CD4-positive, alpha-beta T cell treated with Interleukin-1 beta for 1 hour (primary cell): Measurements from ENCODE around the gene CPLX3.

Experiments used
- DNase-seq, 2 donors: peaks; one replicate each; pipeline ENCODE4 v3.0.0-alpha.2; 2020 to 2022

The CPLX3 gene

DNA sequence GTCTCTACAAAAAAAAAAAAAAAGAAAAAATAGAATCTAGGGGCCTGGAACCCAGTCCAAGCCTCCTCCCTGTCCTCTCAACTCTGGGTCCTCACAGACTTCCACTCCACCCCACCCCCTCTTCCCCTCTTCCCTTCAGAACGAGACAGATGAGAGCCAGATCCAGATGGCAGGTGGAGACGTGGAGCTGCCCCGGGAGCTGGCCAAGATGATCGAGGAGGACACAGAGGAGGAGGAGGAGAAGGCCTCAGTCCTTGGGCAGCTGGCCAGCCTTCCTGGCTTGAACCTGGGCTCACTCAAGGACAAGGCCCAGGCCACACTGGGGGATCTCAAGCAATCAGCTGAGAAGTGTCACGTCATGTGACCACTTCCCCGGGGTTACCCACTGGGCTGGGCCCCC, 3.6 kb downstream of the CPLX3 start:
- DNase-seq = no peak

GRCh38 chr15:74830868-74831267, 4.4 kb downstream of the CPLX3 start:
- DNase-seq = no peak

DNA sequence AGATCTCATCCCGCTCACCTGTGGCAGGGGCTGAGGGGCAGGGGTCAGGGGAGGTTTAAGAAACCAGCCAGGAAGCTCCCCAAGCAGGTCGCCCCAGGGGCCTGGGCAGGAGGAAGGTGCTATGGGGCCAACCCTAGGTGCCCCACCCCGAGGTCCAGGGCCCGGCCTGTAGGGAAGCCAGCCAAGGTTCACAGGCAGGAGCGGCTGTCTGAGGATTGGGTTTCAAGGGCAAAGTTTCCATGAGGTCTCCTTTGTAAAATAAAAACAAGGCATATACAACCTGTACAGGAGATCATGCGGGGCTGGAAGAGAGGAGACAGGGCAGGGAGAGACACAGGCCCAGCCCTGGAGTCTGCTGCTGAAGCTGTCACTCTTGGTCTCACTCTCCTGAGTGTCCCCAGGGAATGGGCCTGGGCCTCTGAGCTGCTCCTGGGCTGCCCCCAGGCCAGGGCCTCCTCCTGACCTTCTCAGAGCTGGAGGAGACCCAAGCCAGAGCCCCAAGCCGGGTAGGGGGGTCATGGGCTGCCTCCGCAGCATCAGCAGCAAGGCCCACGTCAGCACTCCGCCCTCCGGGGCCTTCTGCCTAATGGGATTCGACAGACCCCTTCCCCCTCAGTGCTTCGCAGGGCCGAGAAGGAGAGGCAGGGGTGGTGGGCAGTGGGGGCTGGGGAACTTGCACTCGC, 5.5 kb downstream of the CPLX3 start:
- no peak for DNase-seq

DNA sequence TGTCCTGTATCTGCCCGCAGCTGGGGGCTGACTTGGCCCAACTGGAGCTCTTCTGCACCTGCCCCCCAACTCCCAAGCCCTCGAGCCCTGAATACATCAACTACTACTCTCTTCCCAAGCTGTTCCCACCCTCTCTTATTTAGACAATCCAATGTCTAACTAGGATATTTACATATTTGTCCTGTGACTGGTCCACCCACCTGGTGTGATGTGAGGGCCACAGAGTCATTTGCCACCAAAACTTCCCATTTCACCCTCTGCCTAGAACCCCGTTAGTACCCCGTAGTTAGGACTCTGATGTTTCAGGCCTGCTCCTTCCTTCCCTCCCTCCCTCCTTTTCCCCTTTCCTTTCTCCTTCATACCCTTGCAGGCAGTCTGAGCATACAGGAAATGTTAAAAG, 6.4 kb downstream of the CPLX3 start:
- no peak for DNase-seq

- DNase-seq = no peak
Measured at GRCh38 chr15:74833376-74834107, 7.1 kb downstream of the CPLX3 start.

GRCh38 chr15:74835312-74835823, 8.9 kb downstream of the CPLX3 start:
- DNase-seq = peak; percentile 34 to 49

DNA sequence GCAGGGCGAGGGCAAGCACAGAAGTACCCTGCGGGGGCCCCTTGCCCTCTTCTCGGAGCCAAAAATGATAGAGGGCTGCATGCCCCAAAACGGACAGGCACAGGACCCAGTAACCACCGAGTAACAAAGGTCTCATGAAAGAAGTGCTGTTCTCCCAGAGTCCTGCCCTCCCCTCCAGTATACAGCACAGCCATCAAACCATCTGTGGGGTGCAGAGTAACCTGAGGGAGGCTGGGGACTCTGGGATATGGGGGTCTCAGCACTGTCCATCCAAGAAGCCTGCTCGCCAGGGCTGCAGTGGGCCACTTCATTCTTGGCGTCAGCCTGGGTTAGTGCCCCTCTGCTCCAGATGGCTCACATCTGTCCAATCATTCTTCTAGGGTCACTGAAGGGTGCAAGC, 10.4 kb downstream of the CPLX3 start:
- no peak for DNase-seq

DNA sequence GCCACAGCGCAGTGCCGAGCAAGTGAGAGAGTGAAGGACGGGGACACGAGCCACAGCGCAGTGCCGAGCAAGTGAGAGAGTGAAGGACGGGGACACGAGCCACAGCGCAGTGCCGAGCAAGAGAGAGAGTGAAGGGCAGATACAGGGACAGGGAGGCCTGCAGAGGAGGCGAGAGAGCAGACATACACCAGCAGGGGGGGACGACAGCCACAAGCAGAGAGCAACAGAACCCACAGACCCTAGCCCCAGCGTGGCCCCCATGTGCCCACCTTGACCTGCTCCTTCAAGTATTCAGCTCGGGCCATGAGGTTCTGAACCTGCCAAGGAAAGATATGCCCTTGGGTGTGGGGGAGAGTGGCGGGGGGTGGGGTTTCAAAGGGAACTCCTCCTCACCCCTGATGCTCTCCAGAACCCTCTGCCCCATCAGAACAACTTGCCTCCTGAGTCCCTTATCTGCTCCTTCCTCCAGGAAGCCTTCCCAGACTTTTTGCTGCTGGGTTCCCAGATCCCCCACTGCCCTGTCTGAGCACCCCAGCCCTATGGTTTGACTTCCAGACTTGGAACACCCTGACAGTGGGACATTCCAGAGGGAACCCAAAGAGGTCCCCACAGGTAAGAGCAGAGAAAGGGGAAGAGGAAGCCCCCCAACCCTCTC, 11.2 kb downstream of the CPLX3 start:
- no peak for DNase-seq

GRCh38 chr15:74838137-74838516, 11.7 kb downstream of the CPLX3 start:
- no peak for DNase-seq

DNA sequence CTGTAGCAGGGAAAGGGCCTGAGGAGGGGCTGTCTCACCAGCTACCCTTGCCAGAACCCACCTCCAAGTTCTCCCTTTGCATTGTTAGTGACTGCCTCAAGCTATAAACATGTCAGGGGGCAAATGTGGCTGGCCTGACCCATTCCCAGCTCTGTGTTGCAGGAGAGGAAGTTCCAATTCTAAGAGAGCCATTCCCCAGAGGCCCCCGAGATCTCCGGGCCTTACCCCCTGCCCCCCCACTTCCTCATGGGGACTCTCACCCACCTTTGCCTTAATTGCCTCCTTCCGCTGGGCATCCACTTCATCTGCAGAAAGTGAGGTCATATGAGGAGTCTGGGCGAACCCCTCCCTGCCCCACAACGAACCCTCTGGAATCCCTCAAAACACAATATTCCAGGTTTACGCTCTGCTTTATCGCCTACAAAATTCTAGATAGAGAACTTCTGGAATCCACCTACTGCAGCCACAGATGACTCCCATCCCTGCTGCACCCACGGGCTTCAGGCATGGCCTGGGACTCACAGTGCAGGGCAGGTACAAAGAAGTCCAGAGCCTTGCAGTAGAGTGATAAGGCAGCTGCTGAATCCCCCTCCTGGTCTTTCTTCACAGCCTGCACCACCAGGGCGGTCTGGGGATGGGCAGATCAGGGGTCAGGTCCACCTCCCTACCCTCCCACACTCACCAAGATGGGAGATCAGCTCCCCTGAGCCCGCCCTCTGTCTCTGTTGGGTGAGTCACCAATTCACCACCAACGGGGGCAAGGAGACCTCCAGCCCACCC, 12.5 kb downstream of the CPLX3 start:
- DNase-seq = no peak

DNA sequence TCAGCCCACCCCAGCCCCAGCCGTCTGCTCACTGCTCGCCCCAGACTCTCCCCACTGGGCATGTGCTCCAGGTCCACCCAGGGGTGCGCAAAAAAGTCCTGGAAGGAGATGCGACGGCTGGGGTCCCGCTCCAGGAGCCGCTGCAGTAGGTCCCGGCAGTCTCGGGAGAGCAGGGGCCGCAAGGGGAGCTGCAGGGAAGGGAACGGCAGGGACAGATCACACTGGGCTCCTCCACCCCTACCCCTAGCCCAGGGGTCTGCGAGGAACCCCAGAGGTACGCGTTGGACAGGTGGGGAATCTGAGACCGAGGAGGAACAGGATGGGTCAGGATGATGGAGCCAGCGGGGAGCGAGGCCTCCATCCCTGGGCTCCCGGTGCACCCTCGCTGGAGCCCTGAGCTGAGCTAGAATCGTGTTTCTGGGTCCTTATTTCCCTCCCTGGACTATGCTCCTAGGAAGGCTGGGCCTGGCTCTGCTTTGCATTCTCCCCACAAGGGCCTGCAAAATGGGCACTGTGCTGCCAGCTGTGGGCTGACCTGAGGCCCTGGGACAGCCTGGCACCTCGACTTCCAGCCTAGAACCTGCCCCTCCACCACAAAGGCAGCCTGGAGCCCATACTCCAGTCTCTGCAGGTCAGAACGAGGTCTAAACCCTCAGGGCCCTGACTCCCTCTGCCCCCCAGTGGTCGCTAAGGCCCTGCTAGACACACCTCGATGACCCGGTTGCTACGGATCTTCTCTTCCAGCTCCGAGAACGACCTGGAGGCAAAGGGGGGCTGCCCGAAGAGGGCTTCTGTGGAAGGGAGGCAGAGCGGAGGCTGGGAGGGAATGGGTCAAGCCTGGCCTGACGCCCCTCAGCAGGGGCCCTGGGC, 13.3 kb downstream of the CPLX3 start:
- no peak for DNase-seq

DNA sequence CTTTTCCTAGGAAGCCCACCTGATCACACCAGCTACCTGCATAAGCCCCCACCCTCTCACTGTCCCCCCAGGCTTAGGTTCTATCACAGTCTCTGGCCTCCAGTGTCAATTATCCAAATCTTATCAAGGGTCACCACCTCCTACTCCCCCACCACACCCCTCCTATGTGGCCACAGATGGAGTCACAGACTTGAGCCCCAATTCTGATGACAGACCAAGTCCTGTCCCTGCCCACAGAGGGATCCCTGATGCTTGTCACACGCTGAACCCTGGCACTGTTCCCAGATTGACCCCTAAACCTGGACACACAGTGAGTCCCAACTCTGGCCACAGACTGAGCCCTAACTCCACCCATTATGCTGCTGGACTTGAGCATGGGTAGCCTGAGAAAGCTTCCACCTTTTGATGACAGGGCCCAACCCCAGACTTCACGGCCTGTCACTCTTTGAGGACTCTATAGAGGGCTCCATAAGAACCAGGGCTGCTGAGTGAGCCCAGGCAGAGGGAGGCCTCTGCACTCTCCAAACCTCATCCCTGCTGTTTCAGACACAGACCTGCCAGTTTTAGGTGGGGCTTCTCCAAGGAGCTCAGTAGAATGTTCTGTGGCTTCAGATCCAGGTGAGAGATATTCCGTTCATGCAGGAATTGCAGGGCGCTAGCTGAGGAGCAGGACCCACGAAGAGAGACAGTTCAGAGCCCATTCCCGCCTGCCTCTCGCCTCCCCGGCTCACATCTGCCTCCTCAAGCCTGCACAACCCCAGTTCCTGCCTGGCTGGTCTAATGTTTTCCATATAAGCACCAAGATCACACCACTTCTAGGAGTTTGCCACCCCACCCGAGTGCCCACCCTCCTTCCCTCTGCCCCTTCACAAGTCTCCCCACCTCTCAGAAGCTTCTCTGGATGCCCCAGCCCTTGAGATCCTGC, 14.7 kb downstream of the CPLX3 start:
- no peak for DNase-seq

GRCh38 chr15:74841891-74842373, 15.5 kb downstream of the CPLX3 start:
- no peak for DNase-seq

GRCh38 chr15:74842581-74843444, 16.4 kb downstream of the CPLX3 start, which contains the start of gene ULK3:
TSS of gene ULK3 (minus strand) at chr15:74843156. CDS start at chr15:74843105, 51 bp downstream.
- DNase-seq = peak; percentile 92 to 93

DNA sequence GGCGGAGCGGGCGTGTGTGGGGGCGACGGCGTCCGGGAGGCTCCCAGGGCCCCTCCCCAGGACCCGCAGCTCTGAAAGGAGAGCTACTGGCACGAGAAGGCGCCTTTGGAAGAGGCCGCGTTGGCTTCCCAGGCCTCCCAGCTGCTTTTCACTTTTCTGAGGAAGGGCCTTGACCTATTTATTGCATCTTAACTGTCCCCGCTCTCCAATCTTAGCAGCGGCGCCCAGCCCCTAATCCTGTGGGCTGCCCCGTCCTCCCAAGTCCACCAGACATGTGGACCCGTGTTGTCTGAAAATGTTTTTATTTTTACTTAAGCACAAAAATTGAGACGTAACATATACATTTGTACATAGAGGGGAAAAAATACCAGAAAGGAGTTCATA, 17.0 kb downstream of the CPLX3 start:
- DNase-seq = no peak

DNA sequence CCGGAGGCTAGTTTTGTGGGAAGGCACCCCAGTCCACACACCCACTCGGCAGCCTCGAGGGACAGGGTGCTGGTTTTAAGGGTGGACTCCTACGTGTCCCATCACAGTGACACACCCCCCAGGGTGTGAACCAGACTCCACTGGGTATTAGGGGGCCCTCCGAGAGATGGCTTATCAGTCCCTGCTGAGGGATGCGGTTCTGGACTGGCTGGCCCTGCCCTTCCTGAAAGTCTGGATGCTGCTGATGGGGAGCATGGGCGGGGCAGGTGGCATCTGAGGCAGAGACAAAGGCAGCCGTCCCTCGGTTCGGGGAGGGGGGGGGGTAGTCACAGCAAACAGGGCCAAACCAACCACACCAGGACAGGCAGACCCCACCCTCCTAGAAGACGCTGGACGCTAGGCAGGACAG, 17.5 kb downstream of the CPLX3 start:
- DNase-seq = no peak

DNA sequence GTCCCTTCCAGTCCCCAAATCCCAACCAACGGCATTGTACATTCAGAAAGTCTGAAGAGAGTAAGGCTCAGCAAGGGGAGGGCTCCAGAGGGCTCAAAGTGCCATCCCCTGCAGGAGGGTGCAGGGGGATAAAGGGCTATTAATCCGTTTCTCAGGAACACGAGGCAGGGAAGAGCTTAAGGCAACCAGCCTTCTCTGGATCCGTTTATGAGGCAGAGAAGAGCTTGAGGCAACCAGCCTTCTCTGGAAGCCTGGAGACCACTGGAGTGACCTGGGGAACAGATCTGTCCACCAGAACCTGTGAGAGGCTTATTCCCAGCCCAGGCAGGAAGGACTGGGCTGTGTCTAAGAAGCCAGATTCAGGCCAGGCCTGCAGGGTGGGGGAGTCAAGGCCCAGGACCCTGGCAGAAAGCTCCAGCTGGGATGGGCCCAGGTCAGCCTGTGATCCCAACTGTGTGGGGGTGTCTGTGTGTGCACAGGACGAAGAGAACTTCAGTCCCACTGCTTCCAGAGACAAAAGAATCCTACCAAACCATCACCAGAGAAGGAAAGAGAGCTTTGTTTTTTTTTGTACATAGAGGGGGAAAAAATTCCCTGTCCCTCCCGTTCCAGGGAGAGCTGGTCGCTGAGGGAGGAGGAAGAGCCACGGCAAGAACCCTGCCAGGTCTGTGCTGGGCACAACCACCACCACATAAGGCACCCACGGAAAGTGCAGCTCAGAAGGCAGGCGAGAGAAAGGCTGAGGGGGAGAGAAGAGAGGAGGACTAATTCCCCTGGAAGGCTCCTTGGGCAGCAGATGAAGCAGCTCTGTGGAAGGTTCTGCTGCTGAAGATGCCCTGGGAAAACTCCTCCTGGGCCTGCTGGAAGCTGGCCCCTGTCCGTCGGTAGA, 18.1 kb downstream of the CPLX3 start:
- peak in 1 of 2 donors; percentile 11 for DNase-seq

GRCh38 chr15:74845208-74845568, 18.8 kb downstream of the CPLX3 start:
- DNase-seq = peak; percentile 35 to 52

DNA sequence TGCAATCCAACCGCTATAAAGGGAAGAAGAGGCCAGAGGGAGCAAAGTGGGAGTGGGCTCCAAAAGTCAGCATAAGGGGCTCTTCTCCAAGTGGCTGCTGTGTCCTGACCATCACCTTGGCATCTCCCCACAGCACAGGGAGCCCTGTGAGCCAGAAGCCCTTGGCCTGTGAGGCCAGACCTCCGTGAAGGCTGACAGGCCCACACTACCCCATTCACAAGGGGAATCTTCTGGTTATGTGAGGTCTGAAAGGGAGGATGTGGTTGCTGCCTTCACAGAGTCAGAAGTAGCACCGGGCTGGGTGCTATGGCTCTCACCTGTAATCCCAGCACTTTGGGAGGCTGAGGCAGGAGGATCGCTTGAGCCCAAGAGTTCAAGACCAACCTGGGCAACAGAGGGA, 19.2 kb downstream of the CPLX3 start:
- peak in 1 of 2 donors; percentile 28 for DNase-seq
